Neural crest cell (in vitro differentiated cells): Measurements from ENCODE around the gene MTMR6. TPM values are rescaled to one million over a fixed set of nuclear protein-coding genes. Genes with fewer than 3 reads are reported as not detected.

ENCODE experiments used
- DNase-seq: peaks from one replicate; pipeline ENCODE4 v3.0.0; 2021; ENCODE audit warnings: low read depth, mixed read lengths, low spot score
- H3K27ac Mint-ChIP-seq: one replicate; pipeline ENCODE4 v1.8.0; 2021; ENCODE audit warnings: mild to moderate bottlenecking, mixed read lengths; ENCODE audit not compliant: unreplicated experiment
- H3K27me3 Mint-ChIP-seq: 2 replicates; pipeline ENCODE4 v1.8.0; 2021; ENCODE audit warnings: low read depth, mild to moderate bottlenecking, mixed read lengths
- H3K36me3 Mint-ChIP-seq: 2 replicates; pipeline ENCODE4 v1.8.0; 2021; ENCODE audit warnings: low read depth, mild to moderate bottlenecking, mixed read lengths
- H3K4me1 Mint-ChIP-seq: 2 replicates; pipeline ENCODE4 v1.8.0; 2021; ENCODE audit warnings: mixed read lengths
- H3K4me3 Mint-ChIP-seq: one replicate; pipeline ENCODE4 v1.8.0; 2021; ENCODE audit warnings: mild to moderate bottlenecking, mixed read lengths
- H3K9me3 Mint-ChIP-seq: 2 replicates; pipeline ENCODE4 v1.8.0; 2021; ENCODE audit warnings: mixed read lengths
- total RNA-seq: library from RNA; stranded (reverse); gene quantifications from 2 replicates; pipeline ENCODE4 v1.2.1, GENCODE V29; 2021
- TF ChIP-seq, protein P1 (sequence below): fragments of 200-600 bp; sonication (generic); conservative IDR thresholded peaks from 2 replicates; pipeline ENCODE4 v1.5.0; 2021; ENCODE audit warnings: antibody characterized with exemption, mild to moderate bottlenecking

MTMR6 gene
- total RNA-seq, 1 donor from 2014 or later = 14.5 TPM

DNA sequence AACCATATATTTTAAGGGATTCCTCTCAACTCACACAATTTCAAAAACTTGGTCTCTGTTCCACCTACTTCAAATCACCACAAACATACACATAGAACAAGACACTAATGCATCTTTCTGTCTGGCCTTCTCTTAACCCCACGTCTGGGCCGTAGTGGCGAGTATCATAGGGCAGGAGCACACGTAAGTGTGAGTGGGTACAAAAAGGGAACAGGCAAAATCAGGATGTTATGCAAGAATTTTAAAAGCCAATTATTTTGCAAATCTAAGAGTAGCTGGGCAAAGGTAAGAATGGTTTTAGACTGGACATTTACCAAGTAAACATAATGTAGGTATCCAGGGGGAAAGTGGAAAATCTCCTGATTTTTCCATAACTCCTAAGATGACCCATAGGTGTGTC, 35.1 kb downstream of the MTMR6 start:
- no peak for DNase-seq
- H3K9me3 Mint-ChIP-seq = no peaks in the 10 kb centered on the region
- H3K4me1 Mint-ChIP-seq = peaks cover 3% of the 10 kb centered on the region
- TF ChIP-seq, protein P1, sequence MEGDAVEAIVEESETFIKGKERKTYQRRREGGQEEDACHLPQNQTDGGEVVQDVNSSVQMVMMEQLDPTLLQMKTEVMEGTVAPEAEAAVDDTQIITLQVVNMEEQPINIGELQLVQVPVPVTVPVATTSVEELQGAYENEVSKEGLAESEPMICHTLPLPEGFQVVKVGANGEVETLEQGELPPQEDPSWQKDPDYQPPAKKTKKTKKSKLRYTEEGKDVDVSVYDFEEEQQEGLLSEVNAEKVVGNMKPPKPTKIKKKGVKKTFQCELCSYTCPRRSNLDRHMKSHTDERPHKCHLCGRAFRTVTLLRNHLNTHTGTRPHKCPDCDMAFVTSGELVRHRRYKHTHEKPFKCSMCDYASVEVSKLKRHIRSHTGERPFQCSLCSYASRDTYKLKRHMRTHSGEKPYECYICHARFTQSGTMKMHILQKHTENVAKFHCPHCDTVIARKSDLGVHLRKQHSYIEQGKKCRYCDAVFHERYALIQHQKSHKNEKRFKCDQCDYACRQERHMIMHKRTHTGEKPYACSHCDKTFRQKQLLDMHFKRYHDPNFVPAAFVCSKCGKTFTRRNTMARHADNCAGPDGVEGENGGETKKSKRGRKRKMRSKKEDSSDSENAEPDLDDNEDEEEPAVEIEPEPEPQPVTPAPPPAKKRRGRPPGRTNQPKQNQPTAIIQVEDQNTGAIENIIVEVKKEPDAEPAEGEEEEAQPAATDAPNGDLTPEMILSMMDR = no peak
- no peaks in the 10 kb centered on the region for H3K27me3 Mint-ChIP-seq
- H3K4me3 Mint-ChIP-seq = no peak overlapping the region
- H3K36me3 Mint-ChIP-seq = peaks cover 4% of the 10 kb centered on the region
- H3K27ac Mint-ChIP-seq = no peak overlapping the region

DNA sequence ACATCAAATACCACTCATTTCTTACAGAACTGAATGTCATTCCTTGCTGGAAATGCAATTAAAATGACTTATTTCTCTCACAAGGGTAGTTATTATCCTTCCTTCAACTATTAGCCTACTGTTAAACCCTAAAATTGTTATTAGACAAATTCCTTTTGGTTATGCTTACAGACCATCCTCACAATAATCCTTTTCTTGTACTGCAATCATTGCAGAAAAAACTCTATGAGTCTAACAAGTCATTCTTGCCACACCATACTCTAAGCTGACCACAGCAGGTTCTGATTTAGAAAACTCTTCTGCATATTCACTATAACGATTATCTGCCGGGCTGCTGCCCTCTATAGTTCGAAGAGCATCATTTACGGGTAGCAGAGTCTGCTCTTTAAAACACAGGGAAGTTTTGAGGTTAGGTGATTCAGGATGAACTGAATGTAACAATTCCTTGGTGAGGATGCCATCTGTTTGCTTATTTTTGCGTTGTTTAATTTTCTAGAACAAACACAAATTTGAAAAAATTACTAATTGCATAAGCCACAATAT, 38.2 kb downstream of the MTMR6 start:
- Mint-ChIP-seq H3K9me3 (no peaks in the 10 kb centered on the region), H3K4me3 (no peak overlapping the region), H3K36me3 (peaks cover 7% of the 10 kb centered on the region), H3K27ac (no peak overlapping the region), H3K4me1 (peaks cover 6% of the 10 kb centered on the region), H3K27me3 (no peaks in the 10 kb centered on the region)
- DNase-seq = no peak
- TF ChIP-seq, protein P1 = peak; percentile 63

DNA sequence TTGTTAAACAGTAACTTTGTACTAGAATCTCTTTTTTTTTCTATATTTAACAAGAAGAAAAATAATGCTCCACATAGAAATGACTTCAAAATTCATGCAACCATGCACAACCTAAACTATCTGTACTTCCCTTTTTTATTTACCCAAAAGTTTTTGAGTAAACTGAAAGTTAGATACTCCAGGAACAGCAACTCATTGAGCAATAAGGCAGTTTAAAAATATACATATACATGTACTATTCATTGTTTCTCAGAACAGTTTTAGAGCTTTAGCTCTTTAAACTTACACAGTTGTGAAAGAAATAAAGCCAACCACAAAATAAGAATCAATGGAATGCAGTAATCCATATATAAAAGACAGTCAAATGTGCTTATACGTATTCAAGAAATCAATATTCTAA, 39.2 kb downstream of the MTMR6 start:
- Mint-ChIP-seq H3K36me3 (peaks cover 7% of the 10 kb centered on the region), H3K27ac (no peak overlapping the region), H3K9me3 (no peaks in the 10 kb centered on the region)

DNA sequence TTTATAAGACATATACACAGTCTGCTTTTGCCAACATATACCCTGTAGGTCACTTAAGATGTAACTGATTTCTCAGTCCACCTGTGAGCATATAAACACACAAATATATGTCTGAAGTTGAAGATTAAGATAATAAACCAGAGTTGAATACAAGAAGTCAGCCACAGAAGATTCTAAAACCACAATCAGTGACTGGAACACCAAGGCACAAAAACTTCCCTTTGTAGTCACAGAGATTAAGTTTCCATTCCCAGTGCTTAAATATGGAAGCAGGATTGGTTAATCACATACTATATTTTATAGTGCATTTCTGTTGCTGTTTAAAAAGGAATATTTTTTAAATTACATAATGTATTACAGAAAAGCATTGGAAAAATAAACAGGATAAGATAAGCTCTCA, 39.9 kb downstream of the MTMR6 start:
- peaks cover 6% of the 10 kb centered on the region for H3K4me1 Mint-ChIP-seq
- peaks cover 7% of the 10 kb centered on the region for H3K36me3 Mint-ChIP-seq
- TF ChIP-seq, protein P1 = no peak
- H3K9me3 Mint-ChIP-seq = no peaks in the 10 kb centered on the region
- no peak overlapping the region for H3K4me3 Mint-ChIP-seq
- DNase-seq = no peak
- H3K27ac Mint-ChIP-seq = no peak overlapping the region
- no peaks in the 10 kb centered on the region for H3K27me3 Mint-ChIP-seq

More for the DNA sequence above, 39.2 kb downstream of the MTMR6 start:
- no peak overlapping the region for H3K4me3 Mint-ChIP-seq
- H3K4me1 Mint-ChIP-seq = peaks cover 6% of the 10 kb centered on the region
- DNase-seq = no peak
- TF ChIP-seq, protein P1 = no peak
- H3K27me3 Mint-ChIP-seq = no peaks in the 10 kb centered on the region

DNA sequence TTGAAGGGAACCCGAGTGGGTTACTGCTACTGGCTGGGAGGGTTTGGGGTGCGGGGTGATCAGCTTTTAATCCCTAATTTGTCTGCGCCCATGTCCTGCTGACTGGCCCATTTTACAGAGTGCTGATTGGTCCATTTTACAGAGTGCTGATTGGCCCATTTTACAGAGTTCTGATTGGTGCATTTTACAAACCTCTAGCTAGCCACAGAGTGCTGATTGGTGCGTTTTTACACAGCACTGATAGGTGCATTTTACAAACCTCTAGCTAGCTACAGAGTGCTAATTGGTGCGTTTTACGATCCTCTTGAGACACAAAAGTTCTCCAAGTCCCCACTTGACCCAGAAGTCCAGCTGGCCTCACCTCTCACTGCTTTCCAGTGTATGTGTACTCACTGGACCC, 43.2 kb downstream of the MTMR6 start:
- no peak overlapping the region for H3K27ac Mint-ChIP-seq
- DNase-seq = no peak
- peaks cover 3% of the 10 kb centered on the region for H3K36me3 Mint-ChIP-seq
- no peaks in the 10 kb centered on the region for H3K9me3 Mint-ChIP-seq
- H3K27me3 Mint-ChIP-seq = no peaks in the 10 kb centered on the region
- peaks cover 13% of the 10 kb centered on the region for H3K4me1 Mint-ChIP-seq
- TF ChIP-seq, protein P1 = no peak
- H3K4me3 Mint-ChIP-seq = no peak overlapping the region
